ENCODE measurements around the gene BNC2.

DNA sequence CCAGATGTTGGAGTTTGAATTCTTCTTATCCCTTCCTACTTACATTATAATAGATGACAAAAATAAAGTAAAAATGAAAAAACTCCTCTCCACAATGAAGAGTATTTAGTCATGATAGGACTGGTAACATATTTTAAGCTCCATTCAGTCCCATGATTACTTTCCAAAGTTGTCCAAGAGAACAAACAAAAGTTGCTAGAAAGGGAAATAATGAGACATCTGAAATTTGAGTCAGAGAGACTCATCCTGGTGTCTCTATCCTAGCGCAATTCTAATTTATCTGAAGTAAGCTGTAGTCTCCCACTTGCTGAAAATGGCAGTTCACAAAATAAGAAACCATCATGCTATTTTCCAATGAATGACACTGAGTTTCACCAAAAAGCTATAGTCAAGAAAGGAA lies 152.2 kb downstream of the BNC2 start:
- TF ChIP-seq POLR2A (IDR thresholded peaks at IDR 0.05), result no peak
- TF ChIP-seq, protein P1, sequence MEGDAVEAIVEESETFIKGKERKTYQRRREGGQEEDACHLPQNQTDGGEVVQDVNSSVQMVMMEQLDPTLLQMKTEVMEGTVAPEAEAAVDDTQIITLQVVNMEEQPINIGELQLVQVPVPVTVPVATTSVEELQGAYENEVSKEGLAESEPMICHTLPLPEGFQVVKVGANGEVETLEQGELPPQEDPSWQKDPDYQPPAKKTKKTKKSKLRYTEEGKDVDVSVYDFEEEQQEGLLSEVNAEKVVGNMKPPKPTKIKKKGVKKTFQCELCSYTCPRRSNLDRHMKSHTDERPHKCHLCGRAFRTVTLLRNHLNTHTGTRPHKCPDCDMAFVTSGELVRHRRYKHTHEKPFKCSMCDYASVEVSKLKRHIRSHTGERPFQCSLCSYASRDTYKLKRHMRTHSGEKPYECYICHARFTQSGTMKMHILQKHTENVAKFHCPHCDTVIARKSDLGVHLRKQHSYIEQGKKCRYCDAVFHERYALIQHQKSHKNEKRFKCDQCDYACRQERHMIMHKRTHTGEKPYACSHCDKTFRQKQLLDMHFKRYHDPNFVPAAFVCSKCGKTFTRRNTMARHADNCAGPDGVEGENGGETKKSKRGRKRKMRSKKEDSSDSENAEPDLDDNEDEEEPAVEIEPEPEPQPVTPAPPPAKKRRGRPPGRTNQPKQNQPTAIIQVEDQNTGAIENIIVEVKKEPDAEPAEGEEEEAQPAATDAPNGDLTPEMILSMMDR (IDR thresholded peaks at IDR 0.05), result no peak
